Measurements from ENCODE around the gene SNRPN. TPM values are rescaled to one million over a fixed set of nuclear protein-coding genes. Genes with fewer than 3 reads are reported as not detected.

SNRPN gene
- total and polyA plus RNA-seq, 9 of the 15 experiments (the other 6 are each of a cell fraction or from before 2014, with no cell fraction given) = 0.04 to 0.78 (median 0.23) TPM; not detected in 2

DNA sequence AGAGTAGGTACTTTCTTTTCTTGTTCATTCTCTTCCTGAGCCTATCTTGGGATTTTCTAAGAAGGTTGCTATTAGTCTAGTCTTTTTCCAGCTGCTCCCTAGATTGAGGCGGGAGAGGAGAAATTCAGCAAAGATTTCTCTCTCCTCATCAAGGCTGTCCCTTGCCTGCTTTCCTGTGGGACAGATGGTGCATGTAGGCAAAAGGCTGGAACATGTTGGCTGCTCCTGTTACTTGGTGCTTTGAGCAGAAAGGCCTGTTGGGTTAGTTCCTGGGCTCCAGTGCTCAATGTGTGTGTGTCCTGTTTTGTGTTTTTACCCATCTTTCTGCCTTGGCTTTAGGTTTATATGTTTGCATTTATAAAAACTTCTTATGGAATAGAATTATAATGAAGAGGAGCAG, 9.1 kb upstream of the SNRPN start:
- no peaks in the 10 kb centered on the region for H3K27me3 ChIP-seq (ENCODE audit: control insufficient read depth in 2 of 2, insufficient read depth in 2 of 2, low read length in 2 of 2)
- no peaks in the 10 kb centered on the region; the same call in 1 of the 2 replicates for H3K9me3 ChIP-seq (replicated peaks; ENCODE audit: control insufficient read depth, insufficient read depth, low read depth, low read length)
- in situ Hi-C loops (cut with MboI) = no loop called here
- no peak overlapping the region for H2AFZ ChIP-seq (ENCODE audit: low read depth, low read length)
- no TSS peak for BruUV-seq (replicated peaks)
- intact Hi-C loops (cut with micrococcal nuclease) = no loop called here
- no peaks in the 10 kb centered on the region for H3K4me1 ChIP-seq (replicated peaks in 1 of 2; ENCODE audit: control insufficient read depth in 2 of 2, insufficient read depth in 2 of 2, low read length in 2 of 2)
- no peak overlapping the region for H3K4me3 ChIP-seq
- POLR2A ChIA-PET = no interaction called here
- no peak overlapping the region for H3K4me2 ChIP-seq (ENCODE audit: insufficient read depth, low read length)
- no peaks in the 10 kb centered on the region for H3K9me1 ChIP-seq (ENCODE audit: control insufficient read depth, insufficient read depth, low read length)
- H4K20me1 ChIP-seq (replicated peaks; ENCODE audit: control insufficient read depth, insufficient read depth, low read length) = no peaks in the 10 kb centered on the region
- ATAC-seq = no peak
- DNase-seq (ENCODE audit: extremely low read depth in 1 of 4, low spot score in 3 of 4) = no peak
- H3K36me3 ChIP-seq (ENCODE audit: control insufficient read depth, insufficient read depth, low read length) = no peaks in the 10 kb centered on the region
- CTCF ChIA-PET (ENCODE audit: low intra/inter-chr PET ratio) = no interaction called here
- H3K79me2 ChIP-seq (ENCODE audit: control insufficient read depth, insufficient read depth, low read length) = no peaks in the 10 kb centered on the region
- 0% methylated on average over 1 of the region's 1 CpG for WGBS (ENCODE audit: insufficient coverage, low coverage, missing lambda C conversion rate)
- H3K27ac ChIP-seq (ENCODE audit: extremely low read depth, low read depth, low read length) = no peak overlapping the region
- TF ChIP-seq KLF16 (IDR thresholded peaks at IDR 0.05) (no peak), CHCHD3 (CRISPR knock-in tag; IDR thresholded peaks at IDR 0.05) (no peak), ZBED1 (IDR thresholded peaks at IDR 0.05) (no peak), SUPT5H (IDR thresholded peaks at IDR 0.05) (no peak), TEAD1 (CRISPR knock-in tag; IDR thresholded peaks at IDR 0.05) (no peak), ZSCAN32 (CRISPR knock-in tag; IDR thresholded peaks at IDR 0.05) (no peak), CBX3 (IDR thresholded peaks at IDR 0.05; ENCODE audit: borderline replicate concordance in 1 of 2, low read length in 2 of 2) (no peak), TCF15 (CRISPR knock-in tag; IDR thresholded peaks at IDR 0.05) (no peak), MEIS2 (IDR thresholded peaks at IDR 0.05; ENCODE audit: partially characterized antibody) (no peak), NFATC3 (IDR thresholded peaks at IDR 0.05) (no peak), NCOA6 (IDR thresholded peaks at IDR 0.05) (no peak), C11orf30 (IDR thresholded peaks at IDR 0.05; ENCODE audit: low read depth) (no peak), NR2F6 (CRISPR knock-in tag; IDR thresholded peaks at IDR 0.05) (no peak), FOXO4 (CRISPR knock-in tag; IDR thresholded peaks at IDR 0.05) (no peak), MYNN (IDR thresholded peaks at IDR 0.05) (no peak), MYNN (CRISPR knock-in tag; IDR thresholded peaks at IDR 0.05) (no peak)
- TF ChIP-seq, protein P1, sequence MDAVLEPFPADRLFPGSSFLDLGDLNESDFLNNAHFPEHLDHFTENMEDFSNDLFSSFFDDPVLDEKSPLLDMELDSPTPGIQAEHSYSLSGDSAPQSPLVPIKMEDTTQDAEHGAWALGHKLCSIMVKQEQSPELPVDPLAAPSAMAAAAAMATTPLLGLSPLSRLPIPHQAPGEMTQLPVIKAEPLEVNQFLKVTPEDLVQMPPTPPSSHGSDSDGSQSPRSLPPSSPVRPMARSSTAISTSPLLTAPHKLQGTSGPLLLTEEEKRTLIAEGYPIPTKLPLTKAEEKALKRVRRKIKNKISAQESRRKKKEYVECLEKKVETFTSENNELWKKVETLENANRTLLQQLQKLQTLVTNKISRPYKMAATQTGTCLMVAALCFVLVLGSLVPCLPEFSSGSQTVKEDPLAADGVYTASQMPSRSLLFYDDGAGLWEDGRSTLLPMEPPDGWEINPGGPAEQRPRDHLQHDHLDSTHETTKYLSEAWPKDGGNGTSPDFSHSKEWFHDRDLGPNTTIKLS (IDR thresholded peaks at IDR 0.05; ENCODE audit: borderline replicate concordance, low read depth) = no peak
- H3K9ac ChIP-seq (ENCODE audit: insufficient read depth in 1 of 2, low read depth in 2 of 2, low read length in 2 of 2) = no peak overlapping the region
- no peak for FAIRE-seq
